Measurements from ENCODE around the gene POLR2I. TPM values are rescaled to one million over a fixed set of nuclear protein-coding genes. Genes with fewer than 3 reads are reported as not detected.

The POLR2I gene
- total and polyA plus RNA-seq, 2 experiments from 2014 or later, result 94.0 to 413 TPM

DNA sequence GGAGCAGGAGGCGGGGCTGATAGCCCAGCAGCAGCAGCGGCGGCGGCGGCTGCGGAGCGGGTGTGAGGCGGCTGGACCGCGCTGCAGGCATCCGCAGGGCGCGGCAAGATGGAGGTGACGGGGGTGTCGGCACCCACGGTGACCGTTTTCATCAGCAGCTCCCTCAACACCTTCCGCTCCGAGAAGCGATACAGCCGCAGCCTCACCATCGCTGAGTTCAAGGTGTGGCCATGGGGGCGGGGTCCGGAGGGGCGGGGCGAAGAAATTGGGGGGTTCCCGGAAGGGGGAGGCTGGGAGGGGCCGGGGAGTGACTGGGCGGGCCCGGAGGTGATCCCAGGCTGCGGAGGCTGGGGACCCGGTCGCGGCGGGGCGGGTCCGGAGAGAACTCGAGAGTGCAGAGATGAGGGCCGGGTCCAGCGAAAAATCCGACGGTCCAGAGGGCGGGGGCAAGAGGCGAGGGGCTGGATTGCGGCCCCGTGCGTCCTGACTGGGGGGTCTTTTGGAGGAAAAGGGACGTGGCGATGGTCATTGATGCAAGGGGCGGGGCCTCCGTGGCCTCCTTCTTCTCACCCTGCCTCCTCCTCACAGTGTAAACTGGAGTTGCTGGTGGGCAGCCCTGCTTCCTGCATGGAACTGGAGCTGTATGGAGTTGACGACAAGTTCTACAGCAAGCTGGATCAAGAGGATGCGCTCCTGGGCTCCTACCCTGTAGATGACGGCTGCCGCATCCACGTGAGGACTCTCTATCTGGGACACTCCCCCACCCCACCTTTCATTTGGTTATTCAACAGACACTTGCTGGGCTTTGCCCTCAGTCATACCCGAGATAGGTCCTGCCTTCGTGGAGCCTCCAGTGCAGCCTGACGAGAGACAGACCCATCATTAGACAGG, 1.0 kb upstream of the POLR2I start, which contains the start of gene TBCB:
TSS of gene TBCB (plus strand) at position 16 of the 891 bp plus-strand sequence. CDS start at position 109, 93 bp downstream.
- H2AFZ ChIP-seq, result peak within 1 kb of the TSS; percentile 90
- Mint-ChIP-seq H3K9me3 (no peaks in the 10 kb centered on the region; the same call in 2 of the 3 replicates), H3K27me3 (ENCODE audit: insufficient read depth, low read depth, poor library complexity) (peaks cover 25% of the 10 kb centered on the region), H3K36me3 (ENCODE audit: low read depth) (peaks cover 58% of the 10 kb centered on the region), H3K4me1 (peaks cover 37% of the 10 kb centered on the region), H3K27ac (peak within 1 kb of the TSS; percentile 98), H3K4me3 (peak within 1 kb of the TSS; percentile 99)
- peak; percentile 37 for ATAC-seq
- peaks cover 29% of the 10 kb centered on the region for H3F3A ChIP-seq (replicated peaks; ENCODE audit: low read depth)
- H3K79me2 ChIP-seq (replicated peaks; ENCODE audit: insufficient read depth), result peaks cover 22% of the 10 kb centered on the region
- no peak for TF ChIP-seq ZNF114 (CRISPR knock-in tag; IDR thresholded peaks at IDR 0.05)
- TF ChIP-seq JUNB (IDR thresholded peaks at IDR 0.05; ENCODE audit: unreplicated experiment), result no peak
- no peak for TF ChIP-seq EZH2 (IDR thresholded peaks at IDR 0.05; ENCODE audit: low read depth, unreplicated experiment)
- TF ChIP-seq, protein P1, sequence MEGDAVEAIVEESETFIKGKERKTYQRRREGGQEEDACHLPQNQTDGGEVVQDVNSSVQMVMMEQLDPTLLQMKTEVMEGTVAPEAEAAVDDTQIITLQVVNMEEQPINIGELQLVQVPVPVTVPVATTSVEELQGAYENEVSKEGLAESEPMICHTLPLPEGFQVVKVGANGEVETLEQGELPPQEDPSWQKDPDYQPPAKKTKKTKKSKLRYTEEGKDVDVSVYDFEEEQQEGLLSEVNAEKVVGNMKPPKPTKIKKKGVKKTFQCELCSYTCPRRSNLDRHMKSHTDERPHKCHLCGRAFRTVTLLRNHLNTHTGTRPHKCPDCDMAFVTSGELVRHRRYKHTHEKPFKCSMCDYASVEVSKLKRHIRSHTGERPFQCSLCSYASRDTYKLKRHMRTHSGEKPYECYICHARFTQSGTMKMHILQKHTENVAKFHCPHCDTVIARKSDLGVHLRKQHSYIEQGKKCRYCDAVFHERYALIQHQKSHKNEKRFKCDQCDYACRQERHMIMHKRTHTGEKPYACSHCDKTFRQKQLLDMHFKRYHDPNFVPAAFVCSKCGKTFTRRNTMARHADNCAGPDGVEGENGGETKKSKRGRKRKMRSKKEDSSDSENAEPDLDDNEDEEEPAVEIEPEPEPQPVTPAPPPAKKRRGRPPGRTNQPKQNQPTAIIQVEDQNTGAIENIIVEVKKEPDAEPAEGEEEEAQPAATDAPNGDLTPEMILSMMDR (conservative IDR thresholded peaks at IDR 0.05; ENCODE audit: low read depth in 2 of 2), result no peak
- TF ChIP-seq POLR2AphosphoS5 (IDR thresholded peaks at IDR 0.05; ENCODE audit: low read depth), result peak; percentile 77
- 0 out of 2 replicates have a peak, but pooled peaks have one; percentile 7 for TF ChIP-seq CREB1 (CRISPR knock-in tag; IDR thresholded peaks at IDR 0.05; ENCODE audit: low read depth)
- no peak for TF ChIP-seq ETS1 (IDR thresholded peaks at IDR 0.05)
- TF ChIP-seq ZNF331 (CRISPR knock-in tag; IDR thresholded peaks at IDR 0.05; ENCODE audit: low read depth), result no peak
- no peaks in the 10 kb centered on the region; the same call in 1 of the 2 replicates for H3K36me3 ChIP-seq (ENCODE audit: insufficient read depth)
- H3K4me1 ChIP-seq (ENCODE audit: insufficient read depth), result peaks cover 19% of the 10 kb centered on the region
- peak within 1 kb of the TSS; percentile 87 for H3K27ac ChIP-seq (ENCODE audit: low read depth)
- DNase-seq (ENCODE audit: low spot score), result peak; percentile 84
- no peaks in the 10 kb centered on the region for H3K9me2 ChIP-seq (ENCODE audit: insufficient read depth)
- H4K20me1 ChIP-seq (replicated peaks; ENCODE audit: insufficient read depth), result peaks cover 10% of the 10 kb centered on the region; the same call in 1 of the 2 replicates
- peak within 1 kb of the TSS; percentile 98 for H3K4me3 ChIP-seq
- no peaks in the 10 kb centered on the region for H3K27me3 ChIP-seq (ENCODE audit: insufficient read depth)
- peak within 1 kb of the TSS; percentile 99 for H3K4me2 ChIP-seq

DNA sequence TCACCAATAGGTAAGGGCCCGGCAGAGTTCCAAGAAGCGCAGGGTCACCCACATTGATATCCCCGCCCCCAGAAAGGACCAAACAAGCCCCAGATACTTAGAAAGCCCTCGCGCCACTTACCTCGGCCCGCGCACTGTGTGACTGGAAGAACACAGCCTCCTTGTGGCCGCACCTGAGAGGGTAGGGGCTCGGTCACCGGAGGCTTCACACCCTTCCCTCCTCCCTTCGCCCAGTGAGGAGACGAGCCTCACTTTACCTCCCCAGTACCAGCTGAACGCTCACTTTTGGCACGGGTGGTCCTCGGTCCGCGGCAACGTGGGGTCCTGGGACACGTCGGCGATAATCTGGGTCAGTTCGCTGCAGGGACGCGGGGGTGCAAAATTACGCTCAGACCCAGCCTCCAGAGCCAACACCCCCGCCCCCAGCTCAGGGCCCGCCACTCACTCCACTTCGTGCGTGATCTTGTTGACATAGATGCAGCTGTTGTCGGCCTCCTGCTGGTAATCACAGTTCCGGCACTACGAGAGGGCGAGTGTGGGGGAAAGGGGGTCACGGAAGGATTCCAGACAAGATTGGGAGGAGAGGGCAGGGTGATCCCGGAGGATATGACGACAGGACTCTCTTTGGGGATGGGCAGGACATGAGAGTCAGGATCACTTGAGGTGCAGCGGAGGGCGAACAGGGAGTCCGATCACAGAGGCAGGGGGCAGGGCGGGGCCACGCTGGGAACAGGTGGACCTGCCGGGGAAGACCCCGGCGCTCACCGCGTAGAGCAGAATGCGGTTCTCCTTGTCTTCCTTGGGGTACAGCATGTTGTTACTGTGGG, 568 bp downstream of the POLR2I start:
- peaks cover 20% of the 10 kb centered on the region for H3K4me1 ChIP-seq (ENCODE audit: insufficient read depth)
- H4K20me1 ChIP-seq (replicated peaks; ENCODE audit: insufficient read depth), result peaks cover 10% of the 10 kb centered on the region; the same call in 1 of the 2 replicates
- DNase-seq (ENCODE audit: low spot score), result peak; percentile 83
- peak; percentile 18 for ATAC-seq
- Mint-ChIP-seq H3K27ac (peak overlapping the region; percentile 98), H3K36me3 (ENCODE audit: low read depth) (peaks cover 49% of the 10 kb centered on the region), H3K27me3 (ENCODE audit: insufficient read depth, low read depth, poor library complexity) (peaks cover 23% of the 10 kb centered on the region), H3K4me1 (peaks cover 31% of the 10 kb centered on the region), H3K9me3 (no peaks in the 10 kb centered on the region; the same call in 2 of the 3 replicates), H3K4me3 (peak overlapping the region; percentile 99)
- H3K9me2 ChIP-seq (ENCODE audit: insufficient read depth), result no peaks in the 10 kb centered on the region
- peak overlapping the region; percentile 98 for H3K4me3 ChIP-seq
- no peaks in the 10 kb centered on the region for H3K27me3 ChIP-seq (ENCODE audit: insufficient read depth)
- H3K79me2 ChIP-seq (replicated peaks; ENCODE audit: insufficient read depth), result peaks cover 22% of the 10 kb centered on the region
- TF ChIP-seq, protein P1 (conservative IDR thresholded peaks at IDR 0.05; ENCODE audit: low read depth in 2 of 2), result peak; percentile 33 to 43
- no peak for TF ChIP-seq CREB1 (CRISPR knock-in tag; IDR thresholded peaks at IDR 0.05; ENCODE audit: low read depth)
- H3K36me3 ChIP-seq (ENCODE audit: insufficient read depth), result no peaks in the 10 kb centered on the region; the same call in 1 of the 2 replicates
- peak overlapping the region; percentile 81 for H2AFZ ChIP-seq
- peak overlapping the region; percentile 99 for H3K4me2 ChIP-seq
- peak overlapping the region; percentile 87 for H3K27ac ChIP-seq (ENCODE audit: low read depth)
- H3F3A ChIP-seq (replicated peaks; ENCODE audit: low read depth), result peaks cover 26% of the 10 kb centered on the region
